Measurements from ENCODE around the gene LRRC40. TPM values are rescaled to one million over a fixed set of nuclear protein-coding genes. Genes with fewer than 3 reads are reported as not detected.

LRRC40 gene
- total and polyA plus RNA-seq, 9 of the 15 experiments (the other 6 are each of a cell fraction or from before 2014, with no cell fraction given): 16.1 to 36.2 (median 30.9) TPM

DNA sequence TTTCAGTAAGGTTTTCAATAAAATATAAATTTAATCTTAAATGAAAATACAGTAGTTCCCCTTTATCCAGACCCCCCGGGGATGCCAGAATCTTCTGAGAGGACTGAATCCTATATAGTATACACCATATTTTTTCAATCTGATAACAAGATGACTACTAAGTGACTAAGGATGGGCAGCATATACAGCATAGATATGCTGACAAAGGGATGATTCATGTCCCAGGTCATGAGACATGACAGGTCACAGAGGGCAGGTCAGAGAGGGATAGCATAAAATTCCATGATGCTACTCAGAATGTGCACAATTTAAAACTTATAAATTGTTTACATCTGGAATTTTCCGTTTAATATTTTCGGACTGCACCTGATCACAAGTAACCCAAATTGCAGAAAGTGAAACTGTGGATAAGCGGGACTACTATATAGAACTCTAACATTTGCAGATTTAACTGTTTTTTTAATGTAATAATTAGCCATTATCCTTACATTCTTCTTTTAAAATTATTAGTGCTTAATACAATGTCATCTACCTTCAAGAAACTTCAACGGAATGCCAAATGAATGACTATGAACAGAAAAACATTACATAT is 48.8 kb downstream of the LRRC40 start (continued):
- TF ChIP-seq, protein P1, sequence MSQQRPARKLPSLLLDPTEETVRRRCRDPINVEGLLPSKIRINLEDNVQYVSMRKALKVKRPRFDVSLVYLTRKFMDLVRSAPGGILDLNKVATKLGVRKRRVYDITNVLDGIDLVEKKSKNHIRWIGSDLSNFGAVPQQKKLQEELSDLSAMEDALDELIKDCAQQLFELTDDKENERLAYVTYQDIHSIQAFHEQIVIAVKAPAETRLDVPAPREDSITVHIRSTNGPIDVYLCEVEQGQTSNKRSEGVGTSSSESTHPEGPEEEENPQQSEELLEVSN (IDR thresholded peaks at IDR 0.05; ENCODE audit: borderline replicate concordance in 1 of 2, extremely low read depth in 1 of 2, insufficient read depth in 1 of 2, insufficient read length in 1 of 2, low read depth in 1 of 2, low read length in 1 of 2, poor library complexity in 1 of 2, severe bottlenecking in 1 of 2): no peak
- TF ChIP-seq, protein P2, sequence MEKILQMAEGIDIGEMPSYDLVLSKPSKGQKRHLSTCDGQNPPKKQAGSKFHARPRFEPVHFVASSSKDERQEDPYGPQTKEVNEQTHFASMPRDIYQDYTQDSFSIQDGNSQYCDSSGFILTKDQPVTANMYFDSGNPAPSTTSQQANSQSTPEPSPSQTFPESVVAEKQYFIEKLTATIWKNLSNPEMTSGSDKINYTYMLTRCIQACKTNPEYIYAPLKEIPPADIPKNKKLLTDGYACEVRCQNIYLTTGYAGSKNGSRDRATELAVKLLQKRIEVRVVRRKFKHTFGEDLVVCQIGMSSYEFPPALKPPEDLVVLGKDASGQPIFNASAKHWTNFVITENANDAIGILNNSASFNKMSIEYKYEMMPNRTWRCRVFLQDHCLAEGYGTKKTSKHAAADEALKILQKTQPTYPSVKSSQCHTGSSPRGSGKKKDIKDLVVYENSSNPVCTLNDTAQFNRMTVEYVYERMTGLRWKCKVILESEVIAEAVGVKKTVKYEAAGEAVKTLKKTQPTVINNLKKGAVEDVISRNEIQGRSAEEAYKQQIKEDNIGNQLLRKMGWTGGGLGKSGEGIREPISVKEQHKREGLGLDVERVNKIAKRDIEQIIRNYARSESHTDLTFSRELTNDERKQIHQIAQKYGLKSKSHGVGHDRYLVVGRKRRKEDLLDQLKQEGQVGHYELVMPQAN (IDR thresholded peaks at IDR 0.05; ENCODE audit: borderline replicate concordance): no peak
- TF ChIP-seq CBFA2T2 (conservative IDR thresholded peaks at IDR 0.05) (no peak; the same call in 1 of the 2 replicates), BRCA1 (IDR thresholded peaks at IDR 0.05) (no peak), BRCA1 (CRISPR knock-in tag; IDR thresholded peaks at IDR 0.05) (no peak), ZNF551 (CRISPR knock-in tag; IDR thresholded peaks at IDR 0.05) (no peak), TGIF2 (CRISPR knock-in tag; IDR thresholded peaks at IDR 0.05) (no peak), MIER1 (IDR thresholded peaks at IDR 0.05; ENCODE audit: low read depth) (no peak), ZNF780A (CRISPR knock-in tag; IDR thresholded peaks at IDR 0.05) (no peak)
- TF ChIP-seq, protein P3, sequence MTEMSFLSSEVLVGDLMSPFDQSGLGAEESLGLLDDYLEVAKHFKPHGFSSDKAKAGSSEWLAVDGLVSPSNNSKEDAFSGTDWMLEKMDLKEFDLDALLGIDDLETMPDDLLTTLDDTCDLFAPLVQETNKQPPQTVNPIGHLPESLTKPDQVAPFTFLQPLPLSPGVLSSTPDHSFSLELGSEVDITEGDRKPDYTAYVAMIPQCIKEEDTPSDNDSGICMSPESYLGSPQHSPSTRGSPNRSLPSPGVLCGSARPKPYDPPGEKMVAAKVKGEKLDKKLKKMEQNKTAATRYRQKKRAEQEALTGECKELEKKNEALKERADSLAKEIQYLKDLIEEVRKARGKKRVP (CRISPR knock-in tag; IDR thresholded peaks at IDR 0.05): no peak
- TF ChIP-seq, protein P4, sequence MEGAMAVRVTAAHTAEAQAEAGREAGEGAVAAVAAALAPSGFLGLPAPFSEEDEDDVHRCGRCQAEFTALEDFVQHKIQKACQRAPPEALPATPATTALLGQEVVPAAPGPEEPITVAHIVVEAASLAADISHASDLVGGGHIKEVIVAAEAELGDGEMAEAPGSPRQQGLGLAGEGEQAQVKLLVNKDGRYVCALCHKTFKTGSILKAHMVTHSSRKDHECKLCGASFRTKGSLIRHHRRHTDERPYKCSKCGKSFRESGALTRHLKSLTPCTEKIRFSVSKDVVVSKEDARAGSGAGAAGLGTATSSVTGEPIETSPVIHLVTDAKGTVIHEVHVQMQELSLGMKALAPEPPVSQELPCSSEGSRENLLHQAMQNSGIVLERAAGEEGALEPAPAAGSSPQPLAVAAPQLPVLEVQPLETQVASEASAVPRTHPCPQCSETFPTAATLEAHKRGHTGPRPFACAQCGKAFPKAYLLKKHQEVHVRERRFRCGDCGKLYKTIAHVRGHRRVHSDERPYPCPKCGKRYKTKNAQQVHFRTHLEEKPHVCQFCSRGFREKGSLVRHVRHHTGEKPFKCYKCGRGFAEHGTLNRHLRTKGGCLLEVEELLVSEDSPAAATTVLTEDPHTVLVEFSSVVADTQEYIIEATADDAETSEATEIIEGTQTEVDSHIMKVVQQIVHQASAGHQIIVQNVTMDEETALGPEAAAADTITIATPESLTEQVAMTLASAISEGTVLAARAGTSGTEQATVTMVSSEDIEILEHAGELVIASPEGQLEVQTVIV (CRISPR knock-in tag; IDR thresholded peaks at IDR 0.05; ENCODE audit: borderline replicate concordance): no peak
- TF ChIP-seq, protein P5, sequence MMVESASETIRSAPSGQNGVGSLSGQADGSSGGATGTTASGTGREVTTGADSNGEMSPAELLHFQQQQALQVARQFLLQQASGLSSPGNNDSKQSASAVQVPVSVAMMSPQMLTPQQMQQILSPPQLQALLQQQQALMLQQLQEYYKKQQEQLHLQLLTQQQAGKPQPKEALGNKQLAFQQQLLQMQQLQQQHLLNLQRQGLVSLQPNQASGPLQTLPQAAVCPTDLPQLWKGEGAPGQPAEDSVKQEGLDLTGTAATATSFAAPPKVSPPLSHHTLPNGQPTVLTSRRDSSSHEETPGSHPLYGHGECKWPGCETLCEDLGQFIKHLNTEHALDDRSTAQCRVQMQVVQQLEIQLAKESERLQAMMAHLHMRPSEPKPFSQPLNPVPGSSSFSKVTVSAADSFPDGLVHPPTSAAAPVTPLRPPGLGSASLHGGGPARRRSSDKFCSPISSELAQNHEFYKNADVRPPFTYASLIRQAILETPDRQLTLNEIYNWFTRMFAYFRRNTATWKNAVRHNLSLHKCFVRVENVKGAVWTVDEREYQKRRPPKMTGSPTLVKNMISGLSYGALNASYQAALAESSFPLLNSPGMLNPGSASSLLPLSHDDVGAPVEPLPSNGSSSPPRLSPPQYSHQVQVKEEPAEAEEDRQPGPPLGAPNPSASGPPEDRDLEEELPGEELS (CRISPR knock-in tag; IDR thresholded peaks at IDR 0.05; ENCODE audit: borderline replicate concordance): no peak
- TF ChIP-seq, protein P6, sequence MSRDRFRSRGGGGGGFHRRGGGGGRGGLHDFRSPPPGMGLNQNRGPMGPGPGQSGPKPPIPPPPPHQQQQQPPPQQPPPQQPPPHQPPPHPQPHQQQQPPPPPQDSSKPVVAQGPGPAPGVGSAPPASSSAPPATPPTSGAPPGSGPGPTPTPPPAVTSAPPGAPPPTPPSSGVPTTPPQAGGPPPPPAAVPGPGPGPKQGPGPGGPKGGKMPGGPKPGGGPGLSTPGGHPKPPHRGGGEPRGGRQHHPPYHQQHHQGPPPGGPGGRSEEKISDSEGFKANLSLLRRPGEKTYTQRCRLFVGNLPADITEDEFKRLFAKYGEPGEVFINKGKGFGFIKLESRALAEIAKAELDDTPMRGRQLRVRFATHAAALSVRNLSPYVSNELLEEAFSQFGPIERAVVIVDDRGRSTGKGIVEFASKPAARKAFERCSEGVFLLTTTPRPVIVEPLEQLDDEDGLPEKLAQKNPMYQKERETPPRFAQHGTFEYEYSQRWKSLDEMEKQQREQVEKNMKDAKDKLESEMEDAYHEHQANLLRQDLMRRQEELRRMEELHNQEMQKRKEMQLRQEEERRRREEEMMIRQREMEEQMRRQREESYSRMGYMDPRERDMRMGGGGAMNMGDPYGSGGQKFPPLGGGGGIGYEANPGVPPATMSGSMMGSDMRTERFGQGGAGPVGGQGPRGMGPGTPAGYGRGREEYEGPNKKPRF (IDR thresholded peaks at IDR 0.05; ENCODE audit: low read depth, low read length): no peak
